Activated T-helper 1 cell treated with anti-CD3 and anti-CD28 coated beads, Interleukin-12 subunit alpha, Interleukin-12 subunit beta, Interleukin-2, Interleukin-4 antibody, amounts not matched to agents 30 ng/mL and 10 ng/mL and 1 ng/mL, durations not matched to agents 14 hours and 24 hours and 36 hours (primary cell): ENCODE results near the gene RANBP3L. TPM values are rescaled to one million over a fixed set of nuclear protein-coding genes. Genes with fewer than 3 reads are reported as not detected.
"Not testable (repeated sequence)": the region's sequence is repeated elsewhere in the genome, so short reads cannot be mapped to it uniquely, and the experiment has no call there.

Source experiments
- DNase-seq: peaks from one replicate; pipeline ENCODE4 v3.0.0; 2021; ENCODE audit warnings: low spot score
- H3K27ac Mint-ChIP-seq: one replicate; pipeline ENCODE4 v1.8.0; 2021; ENCODE audit warnings: mild to moderate bottlenecking, mixed read lengths
- H3K27me3 Mint-ChIP-seq: one replicate; pipeline ENCODE4 v1.8.0; 2022; ENCODE audit warnings: mild to moderate bottlenecking, moderate library complexity, mixed read lengths; ENCODE audit not compliant: insufficient read depth
- H3K36me3 Mint-ChIP-seq: one replicate; pipeline ENCODE4 v1.8.0; 2021; ENCODE audit warnings: low read depth, mixed read lengths
- H3K4me1 Mint-ChIP-seq: one replicate; pipeline ENCODE4 v1.8.0; 2021; ENCODE audit warnings: low read depth, mixed read lengths
- H3K4me3 Mint-ChIP-seq: one replicate; pipeline ENCODE4 v1.8.0; 2021; ENCODE audit warnings: mild to moderate bottlenecking, moderate library complexity, mixed read lengths
- H3K9me3 Mint-ChIP-seq: one replicate; pipeline ENCODE4 v1.8.0; 2021; ENCODE audit warnings: mixed read lengths
- intact Hi-C: fragments of 100-400 bp; cut with micrococcal nuclease; formaldehyde crosslinking; loops from one replicate; pipeline ENCODE4 v1.15.1; 2024
- total RNA-seq: library from RNA; stranded (reverse); gene quantifications from 2 replicates; pipeline ENCODE4 v1.2.3, GENCODE V29; 2022

RANBP3L gene
- total RNA-seq, 1 donor from 2014 or later, result not detected

DNA sequence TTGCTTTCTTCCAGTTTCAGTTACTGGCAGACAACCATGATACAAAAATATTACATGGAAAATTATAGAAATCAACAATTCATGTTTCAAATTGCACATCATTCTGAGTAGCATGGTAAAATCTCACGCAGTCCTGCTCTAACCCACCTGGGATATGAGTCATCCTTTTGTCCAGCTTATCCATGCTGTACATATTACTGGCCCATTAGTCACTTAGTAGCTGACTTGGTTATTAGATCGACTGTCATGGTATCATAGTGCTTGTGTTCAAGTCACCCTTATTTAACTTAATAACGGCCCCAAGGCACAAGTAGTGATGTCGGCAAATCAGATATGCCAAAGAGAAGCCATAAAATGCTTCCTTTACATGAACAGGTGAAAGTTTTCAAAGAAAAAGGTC is 101.2 kb downstream of the RANBP3L start:
- no peak for DNase-seq
- Mint-ChIP-seq H3K27me3 (no peaks in the 10 kb centered on the region), H3K4me3 (no peak overlapping the region), H3K27ac (no peak overlapping the region), H3K36me3 (peaks cover 20% of the 10 kb centered on the region), H3K4me1 (no peaks in the 10 kb centered on the region), H3K9me3 (no peaks in the 10 kb centered on the region)
- intact Hi-C loops, result no loop called here

DNA sequence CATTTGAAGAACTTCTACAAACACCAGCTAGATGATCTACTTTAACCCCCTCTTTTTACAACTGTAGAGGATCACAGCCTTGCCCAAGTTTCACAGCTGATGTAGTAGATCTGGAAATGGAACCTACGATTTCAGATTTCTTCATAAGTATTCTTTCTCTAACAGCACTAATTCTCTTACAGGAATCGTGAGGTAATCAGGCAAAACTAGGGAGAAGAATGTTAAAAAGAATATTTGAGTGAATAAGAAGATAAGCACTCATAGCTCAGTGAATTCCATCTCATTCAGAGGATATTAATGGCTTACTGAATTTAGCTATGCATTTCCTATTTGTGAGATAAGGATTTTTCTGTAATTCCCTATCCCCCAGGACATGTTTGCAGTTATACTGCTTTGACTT is 102.1 kb downstream of the RANBP3L start:
- no peaks in the 10 kb centered on the region for H3K4me1 Mint-ChIP-seq
- H3K4me3 Mint-ChIP-seq, result no peak overlapping the region
- H3K27me3 Mint-ChIP-seq, result no peaks in the 10 kb centered on the region
- no peaks in the 10 kb centered on the region for H3K9me3 Mint-ChIP-seq
- H3K36me3 Mint-ChIP-seq, result peaks cover 18% of the 10 kb centered on the region
- DNase-seq, result no peak
- H3K27ac Mint-ChIP-seq, result no peak overlapping the region
- intact Hi-C loops, result no loop called here

DNA sequence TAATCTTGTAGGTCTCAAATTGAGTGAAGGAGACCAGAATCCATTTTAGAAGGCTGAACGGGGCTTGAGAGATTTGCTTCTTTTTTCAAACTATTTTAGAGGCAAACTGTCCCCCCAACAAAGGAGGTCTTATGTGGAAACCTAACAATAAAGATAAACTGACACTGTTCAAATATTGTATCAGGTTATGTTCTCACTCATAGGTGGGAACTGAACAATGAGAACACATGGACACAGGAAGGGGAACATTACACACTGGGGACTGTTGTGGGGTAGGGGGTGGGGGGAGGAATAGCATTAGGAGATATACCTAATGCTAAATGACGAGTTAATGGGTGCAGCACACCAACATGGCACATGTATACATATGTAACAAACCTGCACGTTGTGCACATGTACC is 102.9 kb downstream of the RANBP3L start:
- H3K27ac Mint-ChIP-seq, intact Hi-C loops, DNase-seq, H3K4me1 Mint-ChIP-seq, H3K27me3 Mint-ChIP-seq, H3K4me3 Mint-ChIP-seq, H3K9me3 Mint-ChIP-seq: not testable (repeated sequence)
- H3K36me3 Mint-ChIP-seq, result peaks cover 18% of the 10 kb centered on the region

Other genes with a start within 250 kb of the RANBP3L start
- gene UGT3A2, start 235.0 kb downstream of the RANBP3L start, total RNA-seq, result not detected in 2 replicates
- 8.9 and 12.3 TPM in 2 replicates for gene LMBRD2, start 150.0 kb downstream of the RANBP3L start, total RNA-seq
- 54.6 and 61.2 TPM in 2 replicates for gene SKP2, start 149.8 kb downstream of the RANBP3L start, total RNA-seq
- 21.7 and 25.1 TPM in 2 replicates for gene NADK2, start 60.0 kb downstream of the RANBP3L start, total RNA-seq